HG02759 (cell line): ENCODE data around the gene RANGRF.

Source experiments
- ATAC-seq: cut with Tn5 transposase; IDR thresholded peaks from one replicate; pipeline ENCODE4 v1.9.1; 2021; ENCODE audit warnings: mild to moderate bottlenecking, moderate library complexity; ENCODE audit not compliant: unreplicated experiment

The RANGRF gene

DNA sequence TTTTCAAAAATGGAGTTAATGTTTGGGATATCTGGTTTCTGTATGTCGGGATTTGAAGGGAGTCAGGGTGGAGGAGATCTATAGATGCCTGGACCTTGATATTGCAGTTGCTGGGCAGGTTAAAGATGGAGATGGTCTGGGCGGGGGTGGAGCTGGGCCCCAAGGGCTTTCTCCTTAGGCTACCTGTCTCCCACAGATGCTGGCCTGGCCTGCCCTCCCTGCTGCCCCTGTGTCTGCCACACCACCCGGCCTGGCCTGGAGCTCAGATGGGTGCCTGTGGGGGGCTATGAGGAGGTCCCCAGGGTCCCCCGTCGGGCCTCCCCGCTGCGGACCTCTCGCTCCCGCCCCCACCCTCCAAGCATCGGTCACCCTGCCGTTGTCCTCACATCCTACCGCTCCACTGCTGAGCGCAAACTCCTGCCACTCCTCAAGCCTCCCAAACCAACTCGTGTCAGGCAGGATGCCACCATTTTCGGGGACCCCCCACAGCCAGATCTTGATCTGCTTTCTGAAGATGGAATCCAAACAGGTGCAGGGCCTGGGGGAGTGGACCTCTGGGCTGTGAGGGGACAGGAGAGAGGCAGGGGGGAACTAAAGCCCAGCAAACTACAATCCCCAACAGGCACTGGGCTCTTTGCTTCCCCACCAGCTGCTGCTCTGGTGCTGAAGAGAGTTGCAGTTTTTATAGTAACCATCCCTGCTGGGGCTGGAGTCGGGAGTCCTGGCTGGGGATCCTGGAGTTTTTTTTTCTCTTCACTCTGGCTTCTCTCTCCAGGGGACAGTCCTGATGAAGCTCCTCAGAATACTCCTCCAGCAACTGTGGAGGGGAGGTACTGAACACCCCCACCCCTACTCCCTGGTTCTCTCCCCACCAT lies 24.5 kb downstream of the RANGRF start:
- no peak for ATAC-seq

GRCh38 chr17:8314797-8315763 lies 26.6 kb downstream of the RANGRF start:
- no peak for ATAC-seq

DNA sequence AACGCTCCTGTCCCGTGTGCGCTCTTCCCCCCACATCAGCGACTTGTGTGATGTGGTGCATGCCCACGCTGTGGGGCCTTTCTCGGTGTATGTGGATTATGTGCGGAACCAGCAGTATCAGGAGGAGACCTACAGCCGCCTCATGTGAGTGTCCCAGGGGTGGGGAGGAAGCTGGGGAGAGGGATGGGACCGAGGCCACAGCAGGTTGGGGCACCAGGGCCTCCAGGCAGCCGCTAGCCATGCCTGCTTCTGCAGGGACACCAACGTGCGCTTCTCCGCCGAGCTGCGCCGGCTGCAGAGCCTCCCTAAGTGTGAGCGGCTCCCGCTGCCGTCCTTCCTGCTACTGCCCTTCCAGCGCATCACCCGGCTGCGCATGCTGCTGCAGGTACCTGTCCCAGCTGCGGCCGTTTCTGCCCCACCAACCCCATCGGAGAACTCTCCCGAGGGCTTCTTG lies 27.3 kb downstream of the RANGRF start:
- ATAC-seq = no peak

DNA sequence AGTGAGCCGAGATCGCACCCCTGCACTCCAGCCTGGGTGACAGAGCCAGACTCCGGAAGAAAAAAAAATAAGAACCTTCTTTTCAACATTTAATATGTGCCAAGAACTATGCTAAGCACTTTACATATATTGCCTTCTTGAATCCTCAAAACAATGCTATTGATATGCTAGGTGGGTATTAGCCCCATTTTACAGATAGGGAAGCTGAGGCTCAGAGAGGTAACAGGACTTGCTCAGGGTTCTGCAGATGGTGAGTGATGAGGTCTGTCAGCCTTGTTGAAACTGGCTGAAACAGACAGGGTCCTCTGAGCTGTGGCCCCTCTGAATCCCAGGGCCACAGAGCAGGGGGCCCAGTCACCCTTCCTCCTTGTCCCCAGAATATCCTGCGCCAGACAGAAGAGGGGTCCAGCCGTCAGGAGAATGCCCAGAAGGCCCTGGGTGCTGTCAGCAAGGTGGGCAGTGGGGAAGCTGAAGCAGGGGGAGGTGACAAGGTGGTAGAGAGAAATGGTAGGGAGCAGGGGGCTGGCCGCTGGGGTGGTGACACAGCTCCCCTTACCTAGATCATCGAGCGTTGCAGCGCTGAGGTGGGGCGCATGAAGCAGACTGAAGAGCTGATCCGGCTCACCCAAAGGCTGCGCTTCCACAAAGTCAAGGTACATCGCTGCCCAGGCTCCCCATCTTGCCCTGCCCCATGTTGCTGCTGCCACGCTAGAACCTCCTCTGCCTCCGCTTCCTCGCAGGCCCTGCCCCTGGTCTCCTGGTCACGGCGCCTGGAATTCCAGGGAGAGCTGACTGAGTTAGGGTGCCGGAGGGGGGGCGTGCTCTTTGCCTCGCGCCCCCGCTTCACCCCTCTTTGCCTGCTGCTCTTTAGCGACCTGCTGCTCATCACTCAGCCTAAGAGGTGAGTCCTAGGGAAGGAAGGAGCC lies 29.8 kb downstream of the RANGRF start:
- ATAC-seq = no peak

GRCh38 chr17:8320262-8320661 lies 31.8 kb downstream of the RANGRF start:
- ATAC-seq = no peak

- ATAC-seq = no peak
Observed at GRCh38 chr17:8320990-8321389, 32.5 kb downstream of the RANGRF start.

- ATAC-seq = no peak
Observed at GRCh38 chr17:8322061-8322460, 33.6 kb downstream of the RANGRF start.

GRCh38 chr17:8324132-8324531 lies 35.7 kb downstream of the RANGRF start:
- no peak for ATAC-seq

- no peak for ATAC-seq
Observed at GRCh38 chr17:8324923-8325322, 36.5 kb downstream of the RANGRF start.

DNA sequence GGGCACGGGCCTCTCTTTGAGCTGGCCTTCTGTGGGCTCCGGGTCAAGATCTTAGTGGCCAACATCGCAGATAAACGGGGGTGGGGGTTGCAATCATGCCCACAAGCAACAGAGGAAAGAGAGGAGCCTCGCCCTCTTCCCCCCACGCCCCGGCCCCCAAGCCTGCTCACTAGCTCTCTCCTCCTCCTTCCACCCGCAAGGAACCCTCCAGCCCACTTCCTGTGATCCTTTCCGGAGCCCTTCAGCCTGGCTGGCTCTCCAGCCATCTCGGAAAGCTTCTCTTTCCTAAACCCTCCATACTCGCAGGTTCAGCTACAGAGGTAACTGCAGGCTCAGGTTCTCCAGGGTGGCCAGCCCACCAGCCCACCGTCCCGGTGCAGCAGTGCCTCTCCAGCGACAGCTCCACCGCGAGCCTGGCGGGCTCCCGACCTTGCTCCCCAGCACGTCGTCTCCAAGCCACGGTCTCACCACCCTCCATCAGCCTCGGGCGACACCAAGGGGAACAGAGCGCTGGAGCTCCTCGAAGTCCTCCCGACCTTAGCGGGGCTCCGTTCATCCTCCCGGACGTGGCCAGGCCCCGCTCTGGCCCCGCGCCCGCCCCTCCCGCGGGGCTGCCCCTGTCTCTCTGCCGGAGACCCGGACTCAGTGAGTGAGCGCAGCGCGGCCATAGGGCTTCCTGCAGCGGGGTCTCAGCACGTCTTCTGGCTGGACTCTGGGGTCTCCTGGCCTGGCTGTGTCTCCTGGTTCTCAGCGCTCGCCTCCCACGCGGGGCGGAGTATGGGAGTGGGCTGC lies 38.2 kb downstream of the RANGRF start:
- ATAC-seq = no peak

- ATAC-seq = no peak
Observed at GRCh38 chr17:8327303-8327649, 38.8 kb downstream of the RANGRF start.

DNA sequence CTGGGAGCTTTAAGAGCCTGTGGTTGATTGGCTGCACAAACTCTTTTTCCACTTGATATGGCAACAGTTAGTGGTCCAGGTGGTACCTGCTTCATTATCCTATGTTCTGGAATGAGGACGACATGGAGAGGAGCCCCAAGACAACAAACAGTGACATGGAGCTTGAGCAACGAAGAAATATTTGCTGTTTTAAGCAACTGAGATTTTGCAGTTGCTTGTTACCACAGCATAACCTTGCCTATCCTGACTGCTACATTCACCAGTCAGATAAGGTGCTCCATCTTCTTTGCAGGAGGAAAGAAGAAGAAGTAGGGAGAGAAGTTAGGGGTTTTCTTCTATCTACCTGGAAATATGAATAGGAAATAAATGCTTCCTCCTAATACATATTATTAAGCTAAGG lies 43.7 kb downstream of the RANGRF start:
- ATAC-seq = no peak

DNA sequence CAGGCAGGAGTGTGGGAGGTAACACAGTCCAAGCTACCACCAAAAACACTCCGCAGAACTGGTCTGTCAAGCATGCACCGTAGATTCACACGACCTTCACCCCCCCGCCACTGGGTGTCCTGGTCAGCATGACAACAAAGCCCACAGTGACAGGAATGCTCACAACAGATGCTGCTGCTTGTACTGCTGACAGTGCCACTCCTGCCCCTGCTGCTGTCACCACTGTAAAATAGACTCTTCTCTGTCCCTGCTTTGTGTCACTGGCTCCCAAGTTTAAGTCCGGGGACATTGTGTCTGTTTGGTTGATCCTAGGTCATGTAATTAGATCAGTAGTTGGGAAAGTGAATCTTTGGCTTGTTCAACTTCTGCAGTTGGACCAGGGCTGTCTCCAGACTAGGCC lies 44.2 kb downstream of the RANGRF start:
- no peak for ATAC-seq

DNA sequence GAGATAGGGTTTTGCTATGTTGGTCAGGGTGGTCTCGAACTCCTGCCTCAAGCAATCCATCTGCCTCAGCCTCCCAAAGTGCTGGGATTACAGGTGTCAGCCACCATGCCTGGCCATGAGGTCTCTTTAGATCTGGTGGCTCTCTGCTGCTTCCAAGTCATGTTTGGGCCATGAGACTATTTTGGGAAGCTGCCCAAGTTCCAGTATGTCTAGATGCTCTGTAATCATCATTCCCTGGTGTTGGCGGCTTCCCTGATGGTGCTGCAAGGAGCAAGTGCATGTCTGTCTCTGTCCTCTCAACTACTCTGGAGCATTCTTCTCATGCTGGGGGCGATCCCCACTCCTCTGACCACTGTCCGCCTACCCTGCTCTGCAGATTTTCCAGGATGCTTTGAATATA lies 44.8 kb downstream of the RANGRF start:
- no peak for ATAC-seq

DNA sequence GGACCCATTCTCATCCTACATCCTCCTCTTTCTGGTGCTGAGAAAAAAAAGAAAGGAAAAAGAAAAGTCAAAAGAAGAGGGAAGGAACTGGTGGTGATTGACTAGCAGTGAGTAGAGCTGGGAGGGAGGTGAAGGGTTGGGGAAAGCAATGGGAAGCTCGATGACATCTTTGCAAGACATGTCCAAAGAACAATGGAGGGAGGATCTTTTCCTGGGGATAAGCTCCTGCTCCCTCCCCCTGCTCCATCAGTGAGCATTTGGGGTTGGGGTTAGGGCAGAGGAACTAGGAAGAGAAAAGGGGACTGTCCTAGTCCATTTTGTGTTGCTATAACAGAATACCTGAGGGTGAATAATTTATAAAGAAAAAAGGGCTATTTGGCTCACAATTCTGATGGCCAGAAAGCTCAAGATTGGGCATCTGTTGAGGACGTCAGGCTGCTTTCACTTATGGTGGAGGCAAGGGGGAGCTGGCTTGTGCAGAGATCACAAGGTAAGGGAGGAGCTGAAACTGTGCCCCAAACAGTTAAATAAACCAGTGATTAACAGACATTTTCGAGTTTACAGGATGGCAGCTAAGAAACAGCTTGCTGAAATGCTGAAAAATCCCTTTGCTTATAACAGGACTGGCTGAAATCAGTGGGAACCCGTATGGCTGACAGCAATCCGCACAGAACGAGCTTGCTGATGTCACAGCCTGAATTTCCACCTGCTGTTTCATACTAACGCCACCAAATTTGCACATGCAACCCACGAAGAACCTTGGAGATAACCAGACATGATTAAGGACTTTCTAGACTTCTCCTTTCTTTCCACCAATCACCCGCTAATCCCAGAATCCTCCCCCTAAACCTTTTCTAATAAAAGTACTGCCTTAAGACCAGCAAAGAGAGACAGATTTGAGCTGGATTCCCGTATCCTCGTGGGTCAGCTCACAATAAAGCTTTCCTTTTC lies 49.6 kb downstream of the RANGRF start:
- ATAC-seq = no peak

DNA sequence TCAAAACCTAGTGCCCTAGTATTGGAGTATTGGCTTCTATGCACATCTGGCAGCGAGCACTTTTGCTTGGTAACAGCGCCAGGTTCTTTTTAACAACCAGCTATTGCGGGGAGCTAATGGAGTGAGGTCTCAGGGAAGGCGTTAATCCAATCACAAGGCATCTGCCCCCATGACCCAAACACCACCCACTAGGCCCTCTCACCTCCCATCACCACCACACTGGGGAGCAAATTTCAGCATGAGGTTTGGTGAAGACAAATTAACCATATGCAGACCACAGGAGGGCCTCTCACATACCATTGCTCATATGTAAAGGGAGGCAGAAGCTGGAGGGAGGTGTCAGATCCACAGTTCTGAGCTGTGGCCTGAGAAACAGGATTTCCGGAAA lies 50.3 kb downstream of the RANGRF start:
- ATAC-seq = no peak

GRCh38 chr17:8339540-8339939 lies 51.1 kb downstream of the RANGRF start, which contains the start of gene ODF4:
ODF4 (plus strand) TSS chr17:8339840; CDS start chr17:8340052, 212 bp downstream.
- no peak for ATAC-seq
